IPS-15b (cell line): ENCODE results near the gene TPCN2.

Experiments
- H3K27me3 ChIP-seq: one replicate; pipeline ENCODE4 v1.6.1; 2013; ENCODE audit warnings: low read length; ENCODE audit not compliant: control insufficient read depth, insufficient read depth
- H3K36me3 ChIP-seq: one replicate; pipeline ENCODE4 v1.6.1; 2013; ENCODE audit warnings: low read length; ENCODE audit not compliant: control insufficient read depth, insufficient read depth
- H3K4me1 ChIP-seq: one replicate; pipeline ENCODE4 v1.6.1; 2013; ENCODE audit warnings: mild to moderate bottlenecking, low read length; ENCODE audit not compliant: control insufficient read depth, insufficient read depth
- H3K4me3 ChIP-seq: one replicate; pipeline ENCODE4 v1.5.1; 2013; ENCODE audit warnings: low read depth, low read length
- H3K9ac ChIP-seq: one replicate; pipeline ENCODE4 v1.6.1; 2013; ENCODE audit warnings: low read depth, mild to moderate bottlenecking, low read length
- H3K9me3 ChIP-seq: one replicate; pipeline ENCODE4 v1.6.1; 2013; ENCODE audit warnings: mild to moderate bottlenecking, low read length; ENCODE audit not compliant: control insufficient read depth, insufficient read depth

TPCN2 gene

GRCh38 chr11:69167130-69167915, 118.6 kb downstream of the TPCN2 start:
- Histone ChIP-seq H3K9me3 (peaks cover 2% of the 10 kb centered on the region), H3K9ac (no peak overlapping the region), H3K36me3 (no peaks in the 10 kb centered on the region), H3K4me1 (no peaks in the 10 kb centered on the region), H3K27me3 (no peaks in the 10 kb centered on the region), H3K4me3 (no peak overlapping the region)

- peaks cover 2% of the 10 kb centered on the region for H3K9me3 ChIP-seq
- H3K4me3 ChIP-seq = no peak overlapping the region
- no peaks in the 10 kb centered on the region for H3K36me3 ChIP-seq
- H3K4me1 ChIP-seq = no peaks in the 10 kb centered on the region
- H3K27me3 ChIP-seq = no peaks in the 10 kb centered on the region
- H3K9ac ChIP-seq = no peak overlapping the region
These were observed 119.4 kb downstream of the TPCN2 start for GRCh38 chr11:69167916-69168691.

GRCh38 chr11:69169479-69169878, 120.7 kb downstream of the TPCN2 start:
- no peaks in the 10 kb centered on the region for H3K36me3 ChIP-seq
- H3K4me3 ChIP-seq = no peak overlapping the region
- H3K9ac ChIP-seq = no peak overlapping the region
- H3K9me3 ChIP-seq = no peaks in the 10 kb centered on the region
- no peaks in the 10 kb centered on the region for H3K4me1 ChIP-seq
- H3K27me3 ChIP-seq = no peaks in the 10 kb centered on the region

- no peak overlapping the region for H3K4me3 ChIP-seq
- H3K9me3 ChIP-seq = no peaks in the 10 kb centered on the region
- H3K4me1 ChIP-seq = no peaks in the 10 kb centered on the region
- no peaks in the 10 kb centered on the region for H3K27me3 ChIP-seq
- no peak overlapping the region for H3K9ac ChIP-seq
- H3K36me3 ChIP-seq = no peaks in the 10 kb centered on the region
These were observed 122.0 kb downstream of the TPCN2 start for GRCh38 chr11:69170704-69171103.

GRCh38 chr11:69171476-69172240, 122.9 kb downstream of the TPCN2 start:
- Histone ChIP-seq H3K36me3 (no peaks in the 10 kb centered on the region), H3K4me3 (no peak overlapping the region), H3K9me3 (no peaks in the 10 kb centered on the region), H3K4me1 (no peaks in the 10 kb centered on the region), H3K9ac (no peak overlapping the region), H3K27me3 (no peaks in the 10 kb centered on the region)

GRCh38 chr11:69172674-69173073, 123.9 kb downstream of the TPCN2 start:
- H3K36me3 ChIP-seq = no peaks in the 10 kb centered on the region
- H3K4me3 ChIP-seq = no peak overlapping the region

DNA sequence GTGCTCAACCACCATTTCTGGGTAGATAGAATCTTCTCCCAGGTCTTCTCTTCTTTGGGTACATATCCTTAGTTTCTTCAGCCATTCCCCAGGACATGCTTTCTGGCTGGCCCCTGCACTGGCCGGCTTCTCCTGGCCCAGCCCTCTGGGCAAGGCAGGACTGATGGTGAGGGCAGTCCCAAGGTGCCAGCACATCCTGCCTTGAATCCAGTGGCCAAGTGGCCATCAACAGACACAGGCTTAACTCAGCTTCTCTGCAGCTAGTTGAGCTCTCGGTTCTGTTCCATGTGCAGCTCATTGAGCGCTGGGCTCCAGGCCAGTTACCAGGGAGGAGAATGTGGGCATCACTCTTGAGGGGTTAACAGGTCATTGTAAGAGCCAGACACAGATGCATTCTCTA, 124.6 kb downstream of the TPCN2 start:
- Histone ChIP-seq H3K9ac (no peak overlapping the region), H3K4me1 (no peaks in the 10 kb centered on the region), H3K27me3 (no peaks in the 10 kb centered on the region), H3K4me3 (no peak overlapping the region), H3K36me3 (no peaks in the 10 kb centered on the region), H3K9me3 (no peaks in the 10 kb centered on the region)

More at GRCh38 chr11:69172674-69173073, 123.9 kb downstream of the TPCN2 start:
- Histone ChIP-seq H3K9ac (no peak overlapping the region), H3K4me1 (no peaks in the 10 kb centered on the region), H3K27me3 (no peaks in the 10 kb centered on the region), H3K9me3 (no peaks in the 10 kb centered on the region)

DNA sequence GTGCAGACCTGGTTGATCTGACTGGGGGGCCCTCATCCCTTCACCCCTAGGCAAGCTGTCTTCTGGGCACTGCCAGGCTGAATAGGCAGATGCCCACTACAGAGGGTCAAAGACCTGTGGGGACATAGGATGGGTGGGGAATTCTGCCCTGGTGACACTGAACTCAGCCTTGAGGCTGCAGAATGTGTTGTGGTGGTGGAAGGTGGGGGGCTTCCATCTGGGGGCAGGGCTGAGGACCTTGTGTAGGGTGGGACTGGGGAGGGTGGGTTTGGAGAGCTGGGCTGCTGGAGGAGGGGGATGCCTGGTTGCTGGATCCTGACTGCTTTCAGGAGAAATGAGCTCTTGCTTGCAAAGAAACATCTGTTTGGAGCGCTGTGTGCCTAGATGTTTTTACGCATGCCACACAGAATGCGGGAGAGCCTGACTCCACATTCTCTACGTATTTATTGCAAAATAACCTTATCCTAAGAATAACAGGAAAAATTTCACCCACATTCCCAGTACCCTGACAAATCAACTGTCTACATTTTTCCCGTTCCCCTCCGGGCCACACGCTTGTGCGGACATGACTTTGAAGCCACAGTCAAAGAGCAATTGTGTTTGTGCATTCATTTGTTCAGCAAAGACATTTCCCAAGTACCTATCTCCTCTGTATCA, 125.3 kb downstream of the TPCN2 start:
- no peaks in the 10 kb centered on the region for H3K36me3 ChIP-seq
- H3K27me3 ChIP-seq = no peaks in the 10 kb centered on the region
- H3K4me3 ChIP-seq = no peak overlapping the region
- H3K4me1 ChIP-seq = no peaks in the 10 kb centered on the region
- no peaks in the 10 kb centered on the region for H3K9me3 ChIP-seq
- H3K9ac ChIP-seq = no peak overlapping the region

DNA sequence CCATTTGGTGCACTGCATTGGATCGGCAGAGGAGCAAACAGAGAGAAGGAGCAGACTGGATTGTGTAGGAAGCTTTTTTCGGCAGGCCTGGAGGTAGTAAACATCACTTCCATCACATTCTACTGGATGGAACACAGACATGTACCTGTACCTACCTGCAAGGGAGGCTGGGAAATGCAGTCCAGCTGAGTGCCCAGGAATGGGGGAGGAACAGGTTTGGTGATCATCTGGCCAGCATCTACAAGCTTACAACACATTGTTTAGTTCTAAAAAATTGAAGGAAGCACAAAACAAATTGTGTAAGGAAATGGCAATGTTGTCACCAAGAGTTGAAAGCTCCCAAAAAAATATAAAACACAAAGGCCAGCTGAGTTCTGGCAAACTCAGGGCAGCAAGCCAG, 126.1 kb downstream of the TPCN2 start:
- Histone ChIP-seq H3K36me3 (no peaks in the 10 kb centered on the region), H3K27me3 (no peaks in the 10 kb centered on the region), H3K4me3 (no peak overlapping the region), H3K9me3 (no peaks in the 10 kb centered on the region), H3K4me1 (no peaks in the 10 kb centered on the region), H3K9ac (no peak overlapping the region)

DNA sequence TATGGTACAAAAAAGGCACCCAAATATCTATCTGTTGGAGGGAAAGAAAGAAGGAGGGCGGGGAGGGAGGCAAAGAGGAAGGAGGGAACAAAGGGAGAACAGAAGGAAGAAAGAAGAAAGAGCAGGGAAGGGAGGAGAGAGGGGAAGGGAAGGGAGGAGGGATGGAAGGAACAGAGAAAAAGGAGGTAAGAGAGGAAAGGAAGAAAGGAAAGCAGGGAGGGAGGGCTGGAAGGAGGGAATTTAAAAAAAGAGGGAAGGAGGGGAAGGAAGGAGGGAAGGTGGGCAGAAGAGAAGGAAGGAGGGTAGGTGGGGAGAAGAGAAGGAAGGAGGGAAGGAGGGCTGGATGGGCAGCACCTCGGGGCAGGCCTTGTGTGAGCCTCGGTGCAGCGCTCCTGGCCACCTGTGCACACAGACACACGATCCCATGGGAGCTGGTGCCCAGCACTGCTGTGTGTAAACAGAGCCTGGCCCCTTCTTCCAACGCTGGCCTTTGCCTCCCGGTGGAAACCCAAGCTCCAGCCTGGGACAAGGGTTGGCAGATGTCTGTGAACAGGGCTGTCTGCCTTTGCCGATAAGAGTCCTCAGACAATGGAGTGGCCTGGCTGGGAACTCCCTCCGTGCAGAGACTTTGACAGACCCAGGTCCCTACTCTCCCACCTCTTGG, 130.2 kb downstream of the TPCN2 start:
- no peaks in the 10 kb centered on the region for H3K36me3 ChIP-seq
- H3K27me3 ChIP-seq = no peaks in the 10 kb centered on the region
- no peak overlapping the region for H3K9ac ChIP-seq
- no peak overlapping the region for H3K4me3 ChIP-seq
- H3K9me3 ChIP-seq = no peaks in the 10 kb centered on the region
- H3K4me1 ChIP-seq = no peaks in the 10 kb centered on the region

- Histone ChIP-seq H3K27me3 (no peaks in the 10 kb centered on the region), H3K9ac (no peak overlapping the region), H3K36me3 (no peaks in the 10 kb centered on the region), H3K4me3 (no peak overlapping the region), H3K4me1 (no peaks in the 10 kb centered on the region), H3K9me3 (no peaks in the 10 kb centered on the region)
These were observed 131.5 kb downstream of the TPCN2 start for GRCh38 chr11:69180226-69180625.
